T-helper 17 cell (primary cell): ENCODE data around the gene TRNAU1AP. TPM values are rescaled to one million over a fixed set of nuclear protein-coding genes. Genes with fewer than 3 reads are reported as not detected.
"Not testable (repeated sequence)": the region's sequence is repeated elsewhere in the genome, so short reads cannot be mapped to it uniquely, and the experiment has no call there.

Experiments used
- ATAC-seq: fragments of 150-1000 bp; cut with Tn5 transposase; 2 replicates; pipeline ENCODE4 v1.10.0; 2021; ENCODE audit warnings: mild to moderate bottlenecking, moderate library complexity
- DNase-seq, 3 donors: peaks; one replicate each; pipeline versions ENCODE4 v3.0.0 to v3.0.0-alpha.2; 2020 to 2021
- H3K9me3 ChIP-seq: one replicate; pipeline ENCODE4 v1.7.0; 2013; ENCODE audit warnings: low read length, mild to moderate bottlenecking; ENCODE audit not compliant: control insufficient read depth, poor library complexity, severe bottlenecking
- H3K27ac Mint-ChIP-seq: one replicate; pipeline ENCODE4 v1.8.0; 2022; ENCODE audit warnings: mild to moderate bottlenecking, moderate library complexity, mixed read lengths
- H3K27me3 Mint-ChIP-seq: one replicate; pipeline ENCODE4 v1.8.0; 2022; ENCODE audit warnings: mixed read lengths
- H3K36me3 Mint-ChIP-seq: one replicate; pipeline ENCODE4 v1.8.0; 2022; ENCODE audit warnings: low read depth, mixed read lengths
- H3K4me1 Mint-ChIP-seq: one replicate; pipeline ENCODE4 v1.8.0; 2022; ENCODE audit warnings: mild to moderate bottlenecking, mixed read lengths
- H3K4me3 Mint-ChIP-seq: one replicate; pipeline ENCODE4 v1.8.0; 2022; ENCODE audit warnings: mild to moderate bottlenecking, moderate library complexity, mixed read lengths
- total RNA-seq, 4 donors: library from RNA in 2 of 4; stranded (reverse) in 2 of 4; gene quantifications; one replicate each; pipeline ENCODE4 v1.2.3 and lab custom pipeline; 2022 to 2026

The TRNAU1AP gene
- total RNA-seq, 2 donors from 2014 or later: 24.5 to 27.9 TPM

DNA sequence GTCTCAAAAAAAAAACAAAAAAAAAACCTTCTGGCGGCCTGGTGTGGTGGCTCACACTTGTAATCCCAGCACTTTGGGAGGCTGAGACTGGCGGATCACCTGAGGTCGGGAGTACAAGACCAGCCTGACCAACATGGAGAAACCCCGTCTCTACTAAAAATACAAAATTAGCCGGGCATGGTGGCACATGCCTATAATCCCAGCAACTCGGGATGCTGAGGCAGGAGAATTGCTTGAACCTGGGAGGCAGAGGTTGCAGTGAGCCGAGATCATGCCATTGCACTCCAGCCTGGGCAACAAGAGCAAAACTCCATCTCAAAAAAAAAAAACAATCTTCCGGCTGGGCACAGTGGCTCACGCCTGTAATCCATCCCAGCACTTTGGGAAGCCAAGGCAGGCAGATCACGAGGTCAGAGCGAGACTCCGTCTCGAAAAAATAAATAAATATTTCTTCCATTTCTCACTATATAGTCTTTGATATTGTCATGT lies 38.4 kb upstream of the TRNAU1AP start:
- Mint-ChIP-seq H3K27ac (peak overlapping the region; percentile 39), H3K4me1 (peaks cover 46% of the 10 kb centered on the region), H3K36me3 (peaks cover 12% of the 10 kb centered on the region)
- ATAC-seq, H3K4me3 Mint-ChIP-seq, H3K27me3 Mint-ChIP-seq, H3K9me3 ChIP-seq, DNase-seq: not testable (repeated sequence)

- DNase-seq: no peak
- no peak for ATAC-seq
- Mint-ChIP-seq H3K4me3 (no peak overlapping the region), H3K4me1 (peaks cover 29% of the 10 kb centered on the region), H3K36me3 (peaks cover 5% of the 10 kb centered on the region), H3K27ac (no peak overlapping the region), H3K27me3 (no peaks in the 10 kb centered on the region)
- no peaks in the 10 kb centered on the region for H3K9me3 ChIP-seq
These were observed 36.3 kb upstream of the TRNAU1AP start for GRCh38 chr1:28516518-28516956.

GRCh38 chr1:28517649-28517999 lies 35.3 kb upstream of the TRNAU1AP start:
- Mint-ChIP-seq H3K27ac (peak overlapping the region; percentile 92), H3K4me3 (peak overlapping the region; percentile 90), H3K36me3 (peaks cover 4% of the 10 kb centered on the region), H3K27me3 (no peaks in the 10 kb centered on the region), H3K4me1 (peaks cover 32% of the 10 kb centered on the region)
- DNase-seq (no peak), ATAC-seq (peak; percentile 4)
- no peaks in the 10 kb centered on the region for H3K9me3 ChIP-seq

DNA sequence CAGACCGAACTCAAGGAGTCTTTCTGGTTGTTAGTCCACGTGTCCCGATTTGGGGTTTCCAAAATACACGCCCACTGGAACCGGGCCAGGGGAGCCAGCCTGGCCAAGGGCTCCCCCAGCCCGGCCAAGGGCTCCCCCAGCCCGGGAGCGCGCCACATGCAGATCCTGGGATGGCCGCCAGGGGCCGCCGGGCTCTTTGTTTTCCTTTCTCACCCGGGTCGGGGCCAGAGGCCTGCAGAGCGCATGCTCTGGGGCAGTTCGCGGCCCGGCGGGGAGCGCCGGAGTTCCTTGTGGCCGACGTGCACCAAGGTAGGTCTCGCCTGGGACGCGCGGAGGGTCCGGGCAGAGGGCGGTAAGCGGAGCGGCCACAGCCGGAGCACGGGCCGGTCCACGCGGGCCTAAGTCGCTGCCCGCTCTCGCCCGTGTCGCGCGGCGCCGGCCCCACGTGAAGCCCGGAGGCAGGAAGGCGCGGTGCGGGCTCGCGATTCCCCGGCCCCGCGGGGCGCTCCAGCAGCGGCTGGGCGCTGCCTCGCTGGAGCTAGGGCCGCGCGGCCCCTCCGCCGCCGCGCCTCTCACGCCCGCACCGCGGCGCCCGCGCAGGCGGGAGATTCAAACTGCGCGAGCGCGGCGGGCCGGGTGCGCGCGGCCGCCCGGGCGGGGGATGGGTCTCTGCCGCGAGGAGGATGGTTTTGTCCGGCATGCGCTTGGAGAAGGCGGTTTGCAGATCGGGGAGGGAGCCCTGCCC lies 34.7 kb upstream of the TRNAU1AP start:
- Mint-ChIP-seq H3K27me3 (no peaks in the 10 kb centered on the region), H3K4me1 (peaks cover 33% of the 10 kb centered on the region), H3K4me3 (peak overlapping the region; percentile 90), H3K27ac (peak overlapping the region; percentile 92), H3K36me3 (peaks cover 3% of the 10 kb centered on the region)
- ATAC-seq (peak; percentile 87), DNase-seq (peak; percentile 77 to 88 (median 83))
- no peaks in the 10 kb centered on the region for H3K9me3 ChIP-seq

DNA sequence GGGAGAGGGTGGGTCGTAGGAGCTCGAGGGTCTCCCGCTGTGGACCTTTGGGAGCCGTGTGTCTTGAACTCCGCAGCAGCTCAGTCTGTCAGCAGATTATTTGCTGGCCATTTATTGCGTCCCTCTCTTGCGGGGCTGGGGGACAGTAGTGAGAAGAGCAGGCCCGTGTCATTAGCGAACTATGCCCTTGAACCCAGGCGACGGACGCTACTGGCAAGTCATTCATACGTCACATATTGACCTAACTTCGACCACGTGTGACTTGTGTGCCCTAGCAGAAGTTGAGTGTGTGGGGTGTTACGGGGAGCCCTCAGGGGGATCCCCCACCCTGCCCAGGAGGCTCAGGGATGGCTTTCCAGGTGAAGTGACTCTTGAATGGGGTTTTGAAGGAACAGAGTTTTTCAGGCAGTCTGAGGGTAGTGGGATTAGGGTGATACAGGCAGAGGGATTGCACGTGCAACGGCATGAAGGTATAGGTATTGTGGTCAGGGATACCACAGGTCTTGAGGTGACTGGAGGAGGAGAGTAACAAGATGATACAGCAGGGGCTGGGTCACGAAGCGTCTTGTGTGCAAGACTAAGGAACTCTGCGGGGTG lies 34.0 kb upstream of the TRNAU1AP start:
- Mint-ChIP-seq H3K4me3 (peak overlapping the region; percentile 89), H3K27ac (peak overlapping the region; percentile 45), H3K27me3 (no peaks in the 10 kb centered on the region), H3K4me1 (peaks cover 33% of the 10 kb centered on the region), H3K36me3 (peaks cover 3% of the 10 kb centered on the region)
- no peaks in the 10 kb centered on the region for H3K9me3 ChIP-seq
- no peak for DNase-seq
- ATAC-seq: no peak

DNA sequence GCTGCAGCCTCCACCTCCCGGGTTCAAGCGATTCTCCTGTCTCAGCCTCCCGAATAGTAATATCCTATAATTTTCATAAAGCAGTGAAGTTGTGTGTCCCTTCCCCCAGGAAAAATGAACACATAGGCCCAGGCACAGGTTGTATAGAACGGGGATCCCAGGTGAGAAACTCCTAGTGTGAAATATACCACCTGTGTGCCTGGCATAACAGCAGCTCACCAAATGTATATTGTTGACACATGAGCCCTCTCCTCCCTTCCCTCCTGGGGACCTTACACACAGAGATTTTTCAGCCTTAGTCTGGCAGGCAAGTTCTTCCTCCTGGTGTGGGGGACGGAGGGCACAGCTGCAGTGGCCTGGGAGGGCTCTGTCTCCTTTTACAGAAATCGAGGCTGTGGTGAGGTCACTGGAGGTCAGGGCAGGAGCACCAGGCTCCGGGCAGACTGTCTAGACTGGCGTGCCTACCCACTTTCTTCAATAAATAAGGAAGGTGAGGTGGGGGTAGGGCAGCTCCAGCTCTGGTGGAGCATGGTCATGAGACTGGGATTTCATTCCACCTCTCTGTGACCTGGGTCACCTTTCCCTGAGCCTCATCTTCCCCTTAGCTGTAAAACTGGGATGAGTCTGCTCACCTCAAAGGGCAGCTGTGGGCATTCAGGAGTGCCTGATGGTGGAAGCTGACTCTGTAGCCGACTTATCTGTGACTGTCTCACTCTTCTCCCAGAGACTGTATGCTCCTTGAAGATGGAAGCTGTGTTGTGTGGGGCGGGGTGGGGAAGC lies 32.7 kb upstream of the TRNAU1AP start:
- H3K27ac Mint-ChIP-seq: no peak overlapping the region
- DNase-seq: no peak
- peaks cover 33% of the 10 kb centered on the region for H3K4me1 Mint-ChIP-seq
- H3K9me3 ChIP-seq: no peaks in the 10 kb centered on the region
- no peak for ATAC-seq
- H3K36me3 Mint-ChIP-seq: peaks cover 3% of the 10 kb centered on the region
- no peak overlapping the region for H3K4me3 Mint-ChIP-seq
- no peaks in the 10 kb centered on the region for H3K27me3 Mint-ChIP-seq

- H3K36me3 Mint-ChIP-seq, H3K4me3 Mint-ChIP-seq, H3K27ac Mint-ChIP-seq, H3K27me3 Mint-ChIP-seq, DNase-seq, H3K9me3 ChIP-seq, ATAC-seq: not testable (repeated sequence)
- peaks cover 33% of the 10 kb centered on the region for H3K4me1 Mint-ChIP-seq
These were observed 32.1 kb upstream of the TRNAU1AP start for GRCh38 chr1:28520796-28521195.

GRCh38 chr1:28521502-28522164 lies 31.3 kb upstream of the TRNAU1AP start:
- Mint-ChIP-seq H3K27me3 (no peaks in the 10 kb centered on the region), H3K27ac (peak overlapping the region; percentile 78), H3K4me1 (peaks cover 31% of the 10 kb centered on the region), H3K4me3 (no peak overlapping the region), H3K36me3 (peaks cover 3% of the 10 kb centered on the region)
- DNase-seq (no peak), ATAC-seq (no peak)
- H3K9me3 ChIP-seq: no peaks in the 10 kb centered on the region

GRCh38 chr1:28522537-28522936 lies 30.3 kb upstream of the TRNAU1AP start:
- not testable (repeated sequence) for H3K9me3 ChIP-seq, H3K27me3 Mint-ChIP-seq, ATAC-seq, H3K4me3 Mint-ChIP-seq, DNase-seq, H3K27ac Mint-ChIP-seq, H3K36me3 Mint-ChIP-seq
- H3K4me1 Mint-ChIP-seq: peaks cover 25% of the 10 kb centered on the region

DNA sequence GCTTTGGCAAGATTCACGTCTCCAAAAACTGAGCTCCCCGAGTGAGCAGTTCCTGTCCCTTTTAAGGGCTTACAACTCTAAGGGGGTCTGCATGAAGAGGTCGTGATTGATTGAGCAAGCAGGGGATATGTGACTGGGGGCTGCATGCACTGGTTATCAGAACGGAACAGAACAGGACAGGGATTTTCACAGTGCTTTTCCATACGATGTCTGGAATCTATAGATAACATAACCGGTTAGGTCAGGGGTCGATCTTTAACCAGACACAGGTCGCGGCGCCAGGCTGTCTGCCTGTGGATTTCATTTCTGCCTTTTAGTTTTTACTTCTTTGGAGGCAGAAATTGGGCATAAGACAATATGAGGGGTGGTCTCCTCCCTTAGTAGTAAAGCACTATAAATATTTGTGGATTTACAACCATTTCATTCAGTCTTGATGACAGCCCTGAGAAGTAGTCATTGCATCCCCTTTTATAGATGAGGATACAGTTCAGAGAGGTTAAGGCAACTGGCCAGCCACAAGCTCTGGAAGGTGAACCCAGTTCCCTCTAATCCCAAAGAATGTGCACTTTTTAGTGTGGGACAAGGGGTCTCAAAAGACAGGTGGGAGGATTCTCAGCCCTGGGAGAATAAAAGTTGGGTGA lies 27.8 kb upstream of the TRNAU1AP start:
- Mint-ChIP-seq H3K4me1 (peaks cover 12% of the 10 kb centered on the region), H3K27ac (peak overlapping the region; percentile 34)
- not testable (repeated sequence) for H3K4me3 Mint-ChIP-seq, H3K9me3 ChIP-seq, H3K27me3 Mint-ChIP-seq, H3K36me3 Mint-ChIP-seq, ATAC-seq, DNase-seq

DNA sequence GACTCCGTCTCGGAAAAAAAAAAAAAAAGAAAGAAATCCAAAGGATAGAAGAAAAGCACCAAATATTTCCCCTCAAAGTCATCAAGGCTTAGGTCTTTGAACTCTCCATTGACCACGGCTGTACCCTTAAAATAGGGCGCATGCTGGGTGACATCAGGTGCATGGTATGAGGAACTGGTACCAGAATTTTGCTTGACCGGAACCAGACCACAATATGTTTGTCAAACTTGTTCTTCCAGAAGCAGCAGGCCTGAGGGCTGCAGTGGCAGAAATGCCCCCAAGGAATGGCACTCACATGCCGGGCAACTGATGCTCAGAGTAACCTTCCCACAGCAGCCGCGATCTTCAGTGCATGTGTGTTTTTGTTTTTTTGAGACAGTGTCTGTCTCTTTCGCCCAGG lies 26.0 kb upstream of the TRNAU1AP start:
- Mint-ChIP-seq H3K4me3 (no peak overlapping the region), H3K4me1 (peaks cover 7% of the 10 kb centered on the region), H3K27ac (no peak overlapping the region), H3K27me3 (no peaks in the 10 kb centered on the region), H3K36me3 (peaks cover 2% of the 10 kb centered on the region)
- no peaks in the 10 kb centered on the region for H3K9me3 ChIP-seq
- ATAC-seq (no peak), DNase-seq (no peak)

DNA sequence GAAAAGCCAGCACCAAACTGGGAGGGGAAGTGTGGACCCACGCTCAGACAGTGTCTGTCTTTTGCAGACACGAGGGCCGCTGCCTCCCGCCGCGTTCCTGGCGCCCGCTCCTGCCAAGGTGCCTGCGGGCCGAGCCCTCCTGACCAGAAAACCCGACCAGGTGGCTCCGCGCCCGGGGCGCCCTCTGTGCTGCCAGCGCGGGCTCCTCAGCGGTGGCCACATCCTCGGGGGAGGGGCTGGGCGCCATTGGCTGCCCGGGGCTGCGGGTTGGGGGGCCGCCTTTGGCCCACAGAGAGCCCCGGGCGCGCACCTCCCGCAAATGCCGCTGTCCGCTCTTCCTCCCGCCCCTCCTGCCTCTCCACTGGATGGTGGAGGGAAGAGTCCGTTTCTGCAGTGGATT lies 22.4 kb upstream of the TRNAU1AP start:
- Mint-ChIP-seq H3K27ac (no peak overlapping the region), H3K4me3 (no peak overlapping the region), H3K36me3 (peaks cover 2% of the 10 kb centered on the region), H3K4me1 (no peaks in the 10 kb centered on the region), H3K27me3 (no peaks in the 10 kb centered on the region)
- DNase-seq (no peak), ATAC-seq (no peak)
- H3K9me3 ChIP-seq: no peaks in the 10 kb centered on the region
